HepG2 (cell line): ENCODE results near the gene PKNOX2. TPM values are rescaled to one million over a fixed set of nuclear protein-coding genes. Genes with fewer than 3 reads are reported as not detected.

Experiments used
- ATAC-seq: fragments of 200-7000 bp; cut with Tn5 transposase; 3 replicates; pipeline ENCODE4 v1.9.1; 2020; ENCODE audit warnings: mild to moderate bottlenecking, moderate library complexity
- BruUV-seq: library from RNA; stranded (reverse); fragments of 400-500 nt; replicated peaks from 2 replicates; lab custom pipeline; 2021; lab: Mats Ljungman, UMichigan
- CTCF ChIA-PET: fragments of 300-600 bp; formaldehyde crosslinking; extraction: SDS; loops from one replicate; lab custom pipeline; 2021; ENCODE audit warnings: low total read pairs, inconsistent platforms, low intra/inter-chr PET ratio; lab: Yijun Ruan, JAX
- POLR2A ChIA-PET: fragments of 350-600 bp; sonication (Branson Sonifier 250); formaldehyde crosslinking; loops from one replicate; lab custom pipeline; 2020; ENCODE audit warnings: antibody characterized with exemption, inconsistent platforms; lab: Yijun Ruan, JAX
- DNase-seq: peaks from one replicate; pipeline ENCODE4 v3.0.0-alpha.2; 2015; ENCODE audit warnings: low spot score
- FAIRE-seq: peaks from 3 replicates; lab custom pipeline; 2011; peaks lifted over from hg19 to GRCh38; lab: Jason Lieb, UNC
- H2AFZ ChIP-seq: one replicate; pipeline ENCODE4 v1.6.1; 2011; ENCODE audit warnings: low read length, inconsistent platforms
- H3K27ac ChIP-seq: fragments of 300-600 bp; 3 replicates; pipeline ENCODE4 v1.8.0; 2011; ENCODE audit warnings: mixed run types, mild to moderate bottlenecking, mixed read lengths, low read length, inconsistent platforms; ENCODE audit not compliant: insufficient read depth; ENCODE audit errors: extremely low read length
- H3K27me3 ChIP-seq, 2 experiments: fragments of 200-600 bp in 1 of 2; 2 replicates in 1 of 2; 3 replicates in 1 of 2; pipeline versions ENCODE4 v1.6.0 to v1.8.0; 2011; ENCODE audit warnings: low read length in 2 of 2, mild to moderate bottlenecking in 2 of 2, moderate library complexity in 2 of 2, inconsistent platforms in 1 of 2; ENCODE audit not compliant: insufficient read depth in 2 of 2, control insufficient read depth in 1 of 2
- H3K36me3 ChIP-seq, 2 experiments: fragments of 200-600 bp in 1 of 2; replicated peaks in 1 of 2; 2 replicates in 1 of 2; 3 replicates in 1 of 2; pipeline versions ENCODE4 v1.5.1 to v1.8.0; 2011; ENCODE audit warnings: low read length in 2 of 2, inconsistent platforms in 1 of 2; ENCODE audit not compliant: insufficient read depth in 2 of 2, control insufficient read depth in 1 of 2
- H3K4me1 ChIP-seq: 2 replicates; pipeline ENCODE4 v1.5.1; 2012; ENCODE audit warnings: low read length, inconsistent platforms; ENCODE audit not compliant: insufficient read depth
- H3K4me2 ChIP-seq: 2 replicates; pipeline ENCODE4 v1.6.0; 2011; ENCODE audit warnings: low read depth, low read length, inconsistent platforms
- H3K4me3 ChIP-seq, 3 experiments: fragments of 200-600 bp in 1 of 3; sonication (generic), shearing (Covaris generic) in 1 of 3; replicated peaks in 1 of 3; 2 replicates each; pipeline ENCODE4 v1.5.1; 2011 to 2016; ENCODE audit warnings: low read length in 3 of 3, inconsistent platforms in 2 of 3, low read depth in 2 of 3, mild to moderate bottlenecking in 2 of 3, control low read depth in 1 of 3, mixed read lengths in 1 of 3; ENCODE audit not compliant: insufficient read depth in 1 of 3
- H3K79me2 ChIP-seq: one replicate; pipeline ENCODE4 v1.6.1; 2011; ENCODE audit warnings: low read length, inconsistent platforms; ENCODE audit not compliant: insufficient read depth
- H3K9ac ChIP-seq: 2 replicates; pipeline ENCODE4 v1.6.0; 2011; ENCODE audit warnings: mild to moderate bottlenecking, low read depth, low read length, inconsistent platforms; ENCODE audit not compliant: insufficient read depth
- H3K9me3 ChIP-seq: 2 replicates; pipeline ENCODE4 v1.5.1; 2012; ENCODE audit warnings: mild to moderate bottlenecking, low read length
- H4K20me1 ChIP-seq: 2 replicates; pipeline ENCODE4 v1.6.0; 2011; ENCODE audit warnings: inconsistent platforms, mild to moderate bottlenecking, low read length, moderate library complexity; ENCODE audit not compliant: insufficient read depth
- CENPBD1 ChIP-seq: sonication (generic); formaldehyde crosslinking; IDR thresholded peaks from 2 replicates; pipeline ENCODE4 v1.8.0; 2022; ENCODE audit warnings: missing genetic modification reagents, low read depth, mild to moderate bottlenecking, borderline replicate concordance
- HOMEZ ChIP-seq: IDR thresholded peaks from 2 replicates; pipeline ENCODE4 v1.6.1; 2016; ENCODE audit warnings: low read depth
- MIER2 ChIP-seq: IDR thresholded peaks from 2 replicates; pipeline ENCODE4 v1.6.1; 2016; ENCODE audit warnings: missing biosample characterization, missing genetic modification reagents
- SP5 ChIP-seq: IDR thresholded peaks from 2 replicates; pipeline ENCODE4 v1.6.1; 2016; ENCODE audit warnings: low read depth, borderline replicate concordance
- TFAP4 ChIP-seq: sonication (generic); IDR thresholded peaks from 2 replicates; pipeline ENCODE4 v1.6.1; 2016; ENCODE audit warnings: low read depth, borderline replicate concordance
- ZC3H13 ChIP-seq: sonication (generic); formaldehyde crosslinking; IDR thresholded peaks from 2 replicates; pipeline ENCODE4 v1.8.1; 2023; ENCODE audit warnings: mild to moderate bottlenecking, missing genetic modification reagents, moderate library complexity
- ZNF230 ChIP-seq: sonication (generic); formaldehyde crosslinking; IDR thresholded peaks from 2 replicates; pipeline ENCODE4 v1.4.0; 2020; ENCODE audit warnings: mild to moderate bottlenecking, missing genetic modification reagents
- WGBS: methylation state at CpG from one replicate; pipeline ENCODE4 v1.1.6; 2017; ENCODE audit warnings: low lambda C conversion rate; 5-methylcytosine and 5-hydroxymethylcytosine counted together
- in situ Hi-C: cut with HindIII; loops from 2 replicates; pipeline ENCODE4 v1.10.0; 2017; ENCODE audit warnings: low pct_unique_long_range_greater_than_20kb; ENCODE audit not compliant: extremely low pct_ligation_motif_present
- intact Hi-C: fragments of 100-400 bp; cut with micrococcal nuclease; formaldehyde crosslinking; loops from one replicate; pipeline ENCODE4 v1.10.0; 2022; ENCODE audit not compliant: unreplicated experiment
- polyA plus RNA-seq, 8 experiments: library from polyadenylated mRNA; depleted of rRNA in 3 of 8; stranded (reverse) in 7 of 8; unstranded in 1 of 8; fragments of >200 nt; fragmentation: Illumina TruSeq in 4 of 8; extraction: Trizol in 4 of 8; gene quantifications; 2 replicates each; pipeline versions ENCODE4 v1.2.1 to v1.2.3, GENCODE V29; 2011 to 2016; ENCODE audit warnings: low read depth in 4 of 8, missing spikeins in 1 of 8, mixed read lengths in 1 of 8; ENCODE audit not compliant: insufficient read depth in 1 of 8
- total RNA-seq, 5 experiments: library from RNA; depleted of rRNA; stranded (reverse); fragments of >200 nt; fragmentation: Illumina TruSeq; extraction: Trizol; gene quantifications; 2 replicates each; pipeline ENCODE4 v1.2.3, GENCODE V29; 2016; ENCODE audit warnings: low read depth in 1 of 5

The PKNOX2 gene
- total and polyA plus RNA-seq, 2 of the 13 experiments (the other 11 are each of a cell fraction or from before 2014, with no cell fraction given) = not detected

GRCh38 chr11:125284245-125284850 is 119.8 kb downstream of the PKNOX2 start:
- 64% methylated on average over 10 of the region's 10 CpGs for WGBS
- Histone ChIP-seq H4K20me1 (no peaks in the 10 kb centered on the region), H2AFZ (no peak overlapping the region), H3K4me2 (no peak overlapping the region), H3K36me3 (no peaks in the 10 kb centered on the region), H3K4me1 (peaks cover 13% of the 10 kb centered on the region), H3K27ac (no peak overlapping the region), H3K79me2 (no peaks in the 10 kb centered on the region), H3K27me3 (peaks cover 2 to 25% of the 10 kb centered on the region in 2 experiments; a peak in 1 of 5 replicates), H3K9me3 (no peaks in the 10 kb centered on the region), H3K4me3 (no peak overlapping the region), H3K9ac (no peak overlapping the region)
- no peak for DNase-seq
- intact Hi-C loops (no loop called here), in situ Hi-C loops (no loop called here)
- no TSS peak for BruUV-seq
- CTCF ChIA-PET = no interaction called here
- POLR2A ChIA-PET = no interaction called here
- no peak for ATAC-seq
- no peak for FAIRE-seq
- TF ChIP-seq CENPBD1 = no peak
- TF ChIP-seq ZC3H13 (CRISPR knock-in tag) = no peak
- no peak for TF ChIP-seq SP5 (CRISPR knock-in tag)
- TF ChIP-seq MIER2 (CRISPR knock-in tag) = no peak
- no peak for TF ChIP-seq ZNF230 (CRISPR knock-in tag)
- TF ChIP-seq HOMEZ (CRISPR knock-in tag) = no peak
- no peak for TF ChIP-seq TFAP4
